Umbilical cord (tissue), 2 donors: ENCODE results near the gene MUC6. TPM values are rescaled to one million over a fixed set of nuclear protein-coding genes. Genes with fewer than 3 reads are reported as not detected.
"Not testable (repeated sequence)": the region's sequence is repeated elsewhere in the genome, so short reads cannot be mapped to it uniquely, and the experiment has no call there.

ENCODE experiments used
- DNase-seq: peaks from one replicate; pipeline ENCODE4 v3.0.0-alpha.2; 2015; ENCODE audit warnings: low spot score
- total RNA-seq: library from RNA; depleted of rRNA; stranded (reverse); fragments of >200 nt; gene quantifications from one replicate; pipeline ENCODE4 v1.2.3, GENCODE V29; 2014; ENCODE audit warnings: low replicate concordance; ENCODE audit not compliant: insufficient read depth

The MUC6 gene
- total RNA-seq, 1 donor from 2014 or later = 0.24 TPM

DNA sequence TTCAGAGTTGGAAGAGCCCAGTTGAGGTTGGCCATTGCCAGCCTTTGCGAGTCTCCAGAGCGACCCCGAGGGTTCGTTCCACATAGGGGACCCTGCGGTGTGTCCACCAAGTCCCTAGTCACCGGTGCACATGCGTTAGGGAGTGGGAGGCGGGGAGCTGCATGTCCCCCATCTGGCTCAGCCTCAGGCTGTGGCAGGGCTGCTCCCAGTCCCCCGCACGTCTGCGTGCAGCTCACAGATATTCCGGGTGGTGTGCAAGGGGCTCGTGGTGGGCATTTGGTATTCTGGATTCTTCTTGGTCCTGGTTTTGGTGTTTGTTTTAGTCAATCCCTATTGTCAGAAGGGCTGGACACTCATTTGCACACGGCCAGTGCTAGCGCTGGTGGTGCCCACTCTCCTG is 48.8 kb downstream of the MUC6 start:
- DNase-seq = no peak

DNA sequence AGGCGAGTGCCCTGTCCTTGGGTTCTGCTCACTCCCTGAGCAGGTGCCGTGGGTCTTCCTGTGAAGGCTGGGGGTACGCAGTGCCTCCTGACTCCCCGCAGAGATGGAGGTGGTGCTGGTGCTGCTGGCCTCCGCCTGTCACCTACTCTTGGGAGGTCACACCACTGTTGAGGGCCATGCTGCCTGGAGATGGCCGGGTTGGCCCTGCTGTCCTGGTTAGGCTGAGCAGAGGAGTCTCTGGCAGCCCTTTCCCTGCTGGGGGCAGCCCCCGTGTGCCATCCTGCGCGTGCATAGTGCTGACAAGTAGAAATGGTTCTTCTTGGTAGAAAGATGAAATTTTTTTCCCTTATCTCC is 49.6 kb downstream of the MUC6 start:
- no peak for DNase-seq

DNA sequence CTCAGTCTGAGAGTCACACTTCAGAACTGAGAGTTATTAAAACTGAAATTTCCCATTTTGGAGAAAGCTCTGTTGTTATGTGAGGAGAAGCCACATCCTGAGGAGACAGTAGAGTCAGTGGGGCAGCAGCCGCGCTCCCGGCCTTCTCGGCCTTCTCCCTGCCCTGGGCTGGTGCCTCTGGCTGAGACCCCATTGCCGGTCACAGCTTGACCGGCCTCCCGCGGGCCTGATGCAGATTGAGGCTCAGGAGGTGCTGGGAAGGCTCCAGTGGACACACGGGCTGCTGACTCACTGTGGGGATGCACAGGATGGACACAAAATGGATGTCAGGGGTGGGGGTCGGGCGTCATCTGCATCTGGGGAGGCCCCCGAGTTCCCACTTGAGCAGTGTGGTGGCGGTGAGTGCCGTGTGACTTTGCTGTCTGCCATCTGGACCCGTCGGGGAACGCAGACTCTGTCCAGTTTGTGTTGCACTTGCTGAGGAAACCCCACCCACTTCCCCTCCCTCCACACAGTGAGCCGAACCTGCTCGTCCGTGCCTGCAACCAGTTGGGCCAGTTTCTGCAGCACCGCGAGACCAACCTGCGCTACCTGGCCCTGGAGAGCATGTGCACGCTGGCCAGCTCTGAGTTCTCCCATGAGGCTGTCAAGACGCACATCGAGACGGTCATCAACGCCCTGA is 50.1 kb downstream of the MUC6 start:
- DNase-seq = peak; percentile 63

DNA sequence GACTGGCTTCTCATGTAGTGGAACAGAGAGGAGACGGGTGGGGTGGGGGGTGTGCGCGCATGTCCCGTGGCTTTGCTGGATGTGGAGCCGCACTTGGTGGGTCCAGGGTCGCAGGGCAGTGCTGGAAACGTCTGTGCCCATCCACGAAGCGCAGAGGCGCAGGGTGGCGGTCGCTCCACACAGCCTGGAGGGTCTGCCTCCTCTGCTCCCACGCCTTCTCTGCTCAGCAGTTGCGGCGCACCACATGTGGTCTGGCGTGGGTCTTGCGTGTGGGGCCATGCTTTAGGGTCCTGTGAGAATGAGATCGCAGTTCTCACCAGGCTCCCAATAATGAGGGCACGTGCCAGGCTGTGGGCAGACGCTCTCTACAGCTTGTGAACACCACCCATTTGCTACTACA is 50.7 kb downstream of the MUC6 start:
- no peak for DNase-seq

DNA sequence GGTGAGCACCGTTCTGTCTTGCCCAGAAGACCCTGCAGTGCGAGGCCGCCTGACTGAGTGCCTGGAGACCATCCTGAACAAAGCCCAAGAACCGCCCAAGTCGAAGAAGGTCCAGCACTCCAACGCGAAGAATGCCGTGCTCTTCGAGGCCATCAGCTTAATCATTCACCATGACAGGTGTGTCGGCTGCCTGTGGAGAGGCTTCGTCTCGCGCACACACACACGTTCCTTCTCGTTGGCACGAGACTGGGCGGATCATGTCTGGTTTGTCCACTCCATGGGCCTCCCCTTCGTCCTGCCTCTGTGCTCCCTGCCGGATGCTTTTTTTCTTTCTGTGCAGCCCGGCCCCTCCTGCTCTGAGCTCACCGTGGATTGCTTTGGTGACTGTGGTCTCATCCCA is 51.1 kb downstream of the MUC6 start:
- no peak for DNase-seq

DNA sequence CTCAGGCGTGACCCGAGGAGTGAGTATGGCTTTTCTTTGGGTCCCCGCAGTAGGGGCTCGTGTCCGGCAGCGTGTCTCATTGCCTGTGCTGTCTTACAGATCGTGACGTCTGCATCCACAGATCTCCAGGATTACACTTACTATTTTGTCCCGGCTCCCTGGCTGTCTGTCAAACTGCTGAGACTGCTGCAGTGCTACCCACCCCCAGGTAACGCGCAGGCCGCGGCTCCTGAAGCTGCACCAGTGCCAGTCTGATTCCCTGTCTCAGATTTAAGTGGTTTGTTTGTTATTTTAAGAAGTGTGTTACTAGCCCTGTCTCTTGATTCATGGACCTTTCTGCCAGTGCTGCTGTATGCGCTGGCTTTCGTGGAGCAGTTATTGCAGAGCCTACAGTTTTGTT is 52.0 kb downstream of the MUC6 start:
- no peak for DNase-seq

DNA sequence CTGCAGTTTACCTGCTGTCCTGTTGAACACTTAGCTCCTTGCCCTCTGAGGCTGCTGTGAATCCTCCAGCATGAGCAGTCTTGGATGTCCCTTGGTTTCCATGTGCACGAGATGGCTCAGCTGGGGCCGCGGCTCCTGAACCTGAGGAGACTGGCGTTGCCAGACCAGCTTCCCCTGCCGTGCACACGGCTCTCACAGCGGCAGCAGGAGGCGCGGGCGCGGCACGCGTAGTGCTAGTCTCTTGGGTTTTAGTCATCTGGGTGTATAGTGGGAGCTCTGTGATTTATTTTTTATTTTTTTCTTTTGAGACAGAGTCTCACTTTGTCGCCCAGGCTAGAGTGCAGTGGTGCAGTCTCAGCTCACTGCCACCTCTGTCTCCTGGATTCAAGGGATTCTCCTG is 54.8 kb downstream of the MUC6 start:
- no peak for DNase-seq

DNA sequence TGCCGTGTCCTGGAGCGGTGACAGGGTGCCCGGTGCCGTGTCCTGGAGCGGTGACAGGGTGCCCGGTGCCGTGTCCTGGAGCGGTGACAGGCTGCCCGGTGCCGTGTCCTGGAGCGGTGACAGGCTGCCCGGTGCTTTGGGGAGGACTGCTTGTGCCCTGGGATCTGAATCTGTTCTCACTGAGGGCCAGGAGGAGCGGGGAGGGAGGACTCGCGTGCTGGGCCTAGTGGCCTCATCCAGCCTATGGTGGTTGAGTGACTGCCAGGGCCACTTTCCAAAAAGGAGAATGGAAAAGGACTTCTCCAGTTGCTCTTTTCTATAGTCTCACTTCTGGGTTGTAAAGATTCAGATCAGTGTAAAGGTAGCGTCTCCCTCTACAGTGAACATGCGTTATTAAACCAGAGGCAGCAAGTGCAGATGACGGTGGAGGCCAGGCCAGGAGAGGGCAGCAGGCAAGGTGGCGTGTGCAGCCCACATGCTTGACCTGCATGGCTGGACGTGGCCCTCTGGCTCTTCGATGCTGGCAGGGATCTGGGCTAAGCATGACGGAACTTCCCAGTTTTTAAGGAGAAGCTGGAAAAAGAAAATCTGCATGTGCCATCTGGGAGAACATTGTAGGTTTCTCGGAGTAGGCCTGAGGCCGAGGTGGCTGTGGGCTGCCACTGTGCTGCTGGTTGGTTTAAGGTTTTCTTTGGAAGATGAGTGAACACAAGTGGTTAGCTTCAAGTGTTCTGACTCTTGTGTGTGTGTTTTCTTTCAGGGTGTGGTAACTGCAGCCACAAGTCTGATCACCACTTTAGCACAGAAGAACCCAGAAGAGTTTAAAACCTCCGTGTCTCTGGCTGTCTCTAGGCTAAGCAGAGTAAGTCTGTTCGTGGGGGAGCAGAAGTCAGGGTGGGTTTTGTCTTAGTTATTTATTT is 55.8 kb downstream of the MUC6 start:
- DNase-seq = no peak

DNA sequence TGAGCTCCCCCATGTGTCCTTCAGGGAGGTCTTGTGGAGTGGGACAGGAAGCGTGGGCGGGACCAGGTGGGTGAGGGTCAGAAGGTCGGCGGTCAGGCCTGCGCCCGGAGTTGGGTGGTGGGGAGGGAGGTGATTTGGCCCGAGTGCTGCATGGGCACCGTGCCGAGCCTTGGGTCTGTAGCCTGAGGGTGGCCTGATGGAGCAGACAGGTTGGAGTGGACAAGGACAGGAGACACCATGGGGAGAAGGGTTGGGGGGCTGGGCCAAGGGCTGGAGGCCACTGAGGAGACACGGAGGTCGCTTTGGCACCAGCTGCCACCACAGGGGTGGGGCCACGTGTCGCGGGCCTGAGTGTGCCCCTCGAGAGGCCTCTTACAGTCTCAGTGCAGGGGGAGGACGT is 57.7 kb downstream of the MUC6 start:
- DNase-seq = no peak

DNA sequence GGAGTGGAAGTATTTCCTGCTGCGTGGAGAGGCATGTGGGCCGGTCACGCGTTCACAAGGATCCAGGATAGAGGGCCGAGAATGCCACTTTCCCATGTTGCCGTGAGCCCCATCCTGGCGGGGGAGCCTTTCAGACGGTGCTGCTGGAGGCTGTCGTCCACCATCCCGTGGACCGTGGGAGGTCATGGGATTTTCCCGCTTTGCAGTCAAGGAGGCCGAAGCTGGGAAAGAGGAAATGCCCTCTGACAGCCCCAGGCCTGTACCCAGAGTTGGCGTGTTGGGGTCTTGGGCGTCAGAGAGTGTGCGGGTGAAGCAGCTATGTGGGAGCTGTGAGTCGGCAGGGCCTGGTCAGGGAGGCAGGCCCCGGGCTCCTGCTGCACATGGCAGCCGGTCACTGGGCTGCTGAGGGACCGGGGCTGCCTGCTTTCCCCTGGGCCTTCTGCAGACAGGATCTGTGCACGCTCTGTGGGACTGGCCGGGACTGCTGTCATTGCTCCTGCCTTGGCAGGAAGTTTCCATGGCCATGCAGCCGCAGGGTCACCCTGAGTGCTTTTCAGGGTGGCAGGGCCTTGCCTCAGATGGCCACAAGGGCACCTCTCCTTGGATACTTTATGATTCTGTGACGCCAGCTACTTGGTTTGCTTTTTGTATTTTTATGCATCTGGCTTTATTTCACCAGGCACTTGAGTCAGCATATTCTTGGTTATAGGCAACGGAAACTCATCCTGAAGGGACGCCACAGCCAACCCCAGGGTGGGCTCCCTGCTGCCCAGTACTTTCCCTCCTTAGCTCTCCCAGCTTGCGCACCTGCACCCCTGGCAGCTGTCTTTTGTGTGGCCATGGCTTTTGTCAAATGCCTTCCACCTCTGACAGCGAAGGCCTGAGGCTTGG is 58.4 kb downstream of the MUC6 start:
- DNase-seq = no peak

DNA sequence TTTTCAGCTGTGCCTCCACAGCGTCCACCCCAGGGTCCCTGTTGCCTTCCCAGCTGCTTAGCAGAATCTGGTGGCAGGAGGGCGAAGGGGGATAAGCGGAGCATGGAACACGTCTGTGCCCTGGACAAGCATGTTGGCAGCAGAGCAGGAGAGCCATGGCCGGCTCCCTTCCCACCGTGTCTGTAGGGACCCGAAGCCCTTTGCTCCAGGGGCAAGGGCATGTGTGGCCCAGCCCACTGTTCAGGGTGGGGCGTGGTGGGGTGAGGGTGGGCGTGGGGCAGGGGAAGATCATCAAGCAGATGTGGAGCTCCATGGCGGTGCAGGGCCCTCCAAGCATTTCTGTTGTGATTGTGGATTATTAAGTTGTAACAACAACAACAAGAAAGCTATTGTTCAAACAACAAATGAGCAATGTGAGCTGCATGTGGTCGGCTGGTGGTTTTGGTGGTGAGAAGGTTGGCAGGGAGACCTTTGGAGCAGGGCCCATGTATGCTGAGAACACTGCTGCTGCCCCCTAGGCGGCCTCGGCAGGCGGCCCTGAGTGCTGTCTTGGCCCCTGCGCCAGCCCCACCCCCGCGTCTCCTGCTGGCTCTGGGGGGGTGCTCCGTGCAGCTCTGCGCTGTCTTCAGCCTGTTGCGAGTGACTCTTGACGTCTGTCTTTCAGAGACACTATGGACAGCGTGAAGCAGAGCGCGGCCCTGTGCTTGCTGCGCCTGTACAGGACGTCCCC is 59.9 kb downstream of the MUC6 start:
- DNase-seq = no peak

DNA sequence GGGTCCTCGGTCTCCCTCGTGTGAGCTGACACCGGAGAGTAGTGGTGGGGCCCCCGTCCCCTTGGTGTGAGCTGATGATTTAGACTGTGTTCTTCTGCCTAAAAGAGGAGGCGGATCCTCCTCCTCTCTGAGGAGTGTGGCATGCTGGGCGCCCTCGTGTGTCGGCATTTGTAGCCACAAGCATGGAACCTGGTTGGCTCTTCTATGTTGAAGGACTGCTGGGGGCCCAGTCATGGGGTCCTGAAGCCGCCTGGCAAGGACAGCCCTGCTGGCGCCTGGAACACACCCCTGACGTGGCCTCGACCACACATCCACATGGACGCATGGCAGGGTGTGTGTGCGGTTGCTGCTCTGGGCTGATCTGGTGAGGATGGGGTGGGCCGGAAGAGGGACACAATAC is 60.7 kb downstream of the MUC6 start:
- DNase-seq = no peak

DNA sequence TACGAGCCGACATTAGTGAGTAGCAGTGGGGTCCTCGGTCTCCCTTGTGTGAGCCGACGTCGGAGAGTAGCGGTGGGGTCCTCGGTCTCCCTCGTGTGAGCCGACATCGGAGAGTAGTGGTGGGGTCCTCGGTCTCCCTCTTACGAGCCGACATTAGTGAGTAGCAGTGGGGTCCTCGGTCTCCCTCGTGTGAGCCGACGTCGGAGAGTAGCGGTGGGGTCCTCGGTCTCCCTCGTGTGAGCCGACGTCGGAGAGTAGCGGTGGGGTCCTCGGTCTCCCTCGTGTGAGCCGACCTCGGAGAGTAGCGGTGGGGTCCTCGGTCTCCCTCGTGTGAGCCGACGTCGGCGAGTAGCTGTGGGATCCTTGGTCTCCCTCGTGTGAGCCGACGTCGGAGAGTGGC is 61.1 kb downstream of the MUC6 start:
- not testable (repeated sequence) for DNase-seq

DNA sequence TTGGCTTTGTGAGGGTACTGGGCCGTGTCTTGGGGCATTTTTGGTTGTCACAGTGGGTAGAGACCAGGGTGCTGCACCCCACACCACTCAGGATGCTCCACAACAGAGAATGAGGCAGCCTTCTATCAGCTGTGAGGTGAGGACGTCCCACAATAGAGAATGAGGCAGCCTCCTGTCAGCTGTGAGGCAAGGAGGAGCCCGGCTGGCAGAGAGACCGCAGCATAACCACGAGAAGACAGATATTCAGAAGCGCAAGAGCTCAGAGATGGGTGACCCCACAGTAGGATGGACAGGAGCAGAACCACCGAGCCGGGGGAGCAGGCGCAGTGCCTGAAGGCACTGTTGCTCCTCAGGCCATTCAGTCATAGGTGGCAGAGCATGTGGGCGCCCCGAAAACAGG is 63.3 kb downstream of the MUC6 start:
- DNase-seq = no peak

DNA sequence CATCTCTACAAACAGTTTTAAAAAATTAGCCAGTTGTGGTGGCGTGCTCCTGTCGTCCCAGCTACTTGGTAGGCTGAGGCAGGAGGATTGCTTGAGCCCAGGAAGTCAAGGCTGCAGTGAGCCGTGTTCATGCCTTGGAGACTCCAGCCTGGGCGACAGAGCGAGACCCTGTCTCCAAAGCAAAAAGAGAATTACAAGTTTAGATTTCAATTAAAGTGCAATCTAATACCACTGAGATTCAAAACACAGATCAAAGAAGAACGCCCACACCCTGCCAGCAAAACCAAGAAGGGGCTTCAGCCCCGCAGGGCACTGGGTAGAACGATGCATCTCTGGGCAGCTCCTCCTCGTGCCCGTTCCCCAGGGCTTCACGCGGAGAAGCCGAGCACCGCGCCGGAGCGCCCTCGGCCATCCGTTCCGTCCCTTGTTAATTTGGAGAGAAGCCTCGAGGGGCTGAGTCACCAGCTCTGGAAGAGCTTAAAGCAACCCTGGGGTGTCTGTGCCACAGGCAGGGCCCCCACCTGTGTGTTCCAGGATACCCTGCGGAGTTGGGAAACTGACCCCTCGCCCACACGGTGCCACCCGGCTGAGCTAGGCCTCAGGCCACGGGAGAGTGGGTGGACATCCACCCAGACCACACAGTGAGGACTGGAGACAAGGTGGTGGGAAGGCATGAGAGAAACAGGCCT is 63.9 kb downstream of the MUC6 start:
- DNase-seq = no peak

DNA sequence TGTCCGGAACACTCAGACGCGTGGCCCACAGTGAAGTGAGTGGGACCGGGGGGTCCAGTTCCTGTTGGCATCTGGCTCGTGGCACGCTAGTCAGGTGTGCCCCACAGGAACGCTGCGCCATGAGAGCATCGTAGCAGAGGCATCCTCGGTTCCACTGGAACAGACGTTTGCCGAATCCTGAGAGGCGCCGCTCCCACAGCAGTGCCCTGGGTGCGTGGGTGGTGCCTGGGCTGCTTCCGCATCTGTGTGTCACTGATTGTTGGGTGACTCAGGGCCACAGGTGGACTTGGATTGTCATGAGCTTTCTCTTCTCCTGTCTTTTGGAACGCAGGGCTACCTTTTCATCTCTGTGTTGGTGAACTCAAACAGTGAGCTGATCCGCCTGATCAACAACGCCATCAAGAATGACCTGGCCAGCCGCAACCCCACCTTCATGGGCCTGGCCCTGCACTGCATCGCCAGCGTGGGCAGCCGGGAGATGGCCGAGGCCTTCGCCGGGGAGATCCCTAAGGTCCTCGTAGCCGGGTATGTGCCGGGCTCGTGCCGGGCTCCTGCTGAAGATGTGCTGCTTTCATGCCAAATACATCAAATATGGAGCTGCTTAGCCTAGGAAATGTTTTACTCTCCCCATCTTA is 64.7 kb downstream of the MUC6 start:
- no peak for DNase-seq

DNA sequence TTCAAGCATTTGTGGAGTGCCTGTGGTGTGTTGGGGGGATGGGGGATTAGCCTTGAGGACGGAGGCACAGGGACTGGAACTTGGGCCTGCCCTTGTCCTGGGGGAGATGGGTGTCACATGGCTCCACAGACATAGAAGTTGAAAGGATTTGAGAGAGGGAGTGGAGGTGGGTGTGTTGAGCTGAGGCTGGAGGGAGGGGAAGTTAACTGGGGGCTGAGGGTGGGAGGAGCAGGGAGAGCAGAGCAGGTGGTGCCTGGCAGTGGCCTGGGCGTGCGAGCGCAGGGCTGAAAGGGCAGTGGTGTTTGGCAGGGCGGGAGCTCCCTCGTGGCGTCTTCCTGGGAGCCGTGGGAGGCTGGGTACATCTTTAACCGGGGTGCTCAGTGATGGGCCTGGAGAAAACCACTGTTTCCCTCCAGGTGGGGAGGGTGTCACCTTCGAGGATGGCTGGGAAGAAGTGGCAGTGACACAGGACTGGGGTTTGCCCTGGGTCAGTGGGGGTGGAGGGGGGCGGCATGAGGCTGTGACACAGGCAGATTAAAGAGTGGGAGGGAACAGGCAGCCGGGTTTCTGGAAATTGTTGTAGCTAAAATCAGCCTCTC is 65.3 kb downstream of the MUC6 start:
- DNase-seq = no peak

DNA sequence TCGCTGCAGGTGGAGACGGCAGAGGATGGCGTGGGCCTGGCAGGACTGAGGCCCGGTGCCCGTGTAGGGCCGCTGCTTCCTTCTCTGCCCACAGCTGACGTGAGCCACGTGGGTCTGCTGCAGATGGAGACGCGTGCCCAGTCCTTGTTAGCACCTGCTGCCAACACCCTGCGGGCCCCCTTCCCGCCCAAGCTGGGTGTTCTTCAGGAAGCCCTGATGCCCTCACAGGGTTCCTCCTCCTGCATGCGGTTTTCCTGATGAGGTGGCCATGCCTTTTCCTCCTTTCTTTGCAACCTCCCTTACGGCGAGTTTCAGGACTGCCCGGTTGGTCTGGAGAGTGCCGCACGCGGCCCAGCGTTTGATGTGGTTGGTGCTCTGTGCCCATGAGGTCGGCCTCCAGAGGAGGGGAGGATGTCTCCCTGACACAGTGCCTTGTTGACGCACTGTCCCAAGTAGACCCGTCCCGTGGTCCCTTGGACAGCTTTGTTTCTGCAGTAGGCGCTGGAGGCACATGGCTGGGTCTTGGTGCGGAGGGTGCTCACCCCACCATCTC is 66.1 kb downstream of the MUC6 start:
- DNase-seq = no peak

DNA sequence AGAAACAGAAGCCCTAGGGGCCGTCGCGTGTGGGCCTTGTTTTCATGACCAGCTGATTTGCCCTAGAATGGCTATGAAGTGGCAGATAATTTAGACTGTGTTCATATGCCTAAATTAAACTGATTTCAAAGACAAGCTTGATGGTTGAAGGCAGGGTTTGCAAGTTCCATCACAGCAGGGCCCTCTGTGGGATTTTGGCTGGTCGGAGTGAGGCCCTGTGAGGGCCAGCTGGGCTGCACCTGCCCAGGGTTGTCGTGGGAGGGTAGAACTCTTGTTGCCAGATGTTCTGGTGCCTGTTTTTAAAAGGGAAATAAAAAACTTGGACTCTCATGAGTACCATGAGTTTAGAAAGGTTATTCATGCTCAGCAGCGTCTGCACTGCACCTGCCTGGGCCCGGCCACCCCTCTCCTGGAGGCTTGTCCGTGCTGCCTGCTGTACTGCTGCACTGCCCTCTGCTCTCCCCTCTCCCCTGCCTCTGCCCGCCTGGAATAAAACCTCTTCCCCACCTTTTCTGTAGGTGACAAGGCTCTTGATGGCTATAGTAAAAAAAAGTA is 66.8 kb downstream of the MUC6 start:
- no peak for DNase-seq
